Measurements from ENCODE around the gene ADPRS. TPM values are rescaled to one million over a fixed set of nuclear protein-coding genes. Genes with fewer than 3 reads are reported as not detected.

The ADPRS gene
- total RNA-seq, 4 donors from 2014 or later = 18.9 to 35.9 (median 29.7) TPM

GRCh38 chr1:36135330-36135667 is 46.6 kb downstream of the ADPRS start:
- TF ChIP-seq CTCF (IDR thresholded peaks at IDR 0.05; ENCODE audit: low read depth) = no peak

- no peak for TF ChIP-seq CTCF (IDR thresholded peaks at IDR 0.05; ENCODE audit: low read depth)
Measured at GRCh38 chr1:36135796-36136195, 47.1 kb downstream of the ADPRS start.

- no peak for TF ChIP-seq CTCF (IDR thresholded peaks at IDR 0.05; ENCODE audit: low read depth)
Measured at GRCh38 chr1:36136535-36136934, 47.8 kb downstream of the ADPRS start.

GRCh38 chr1:36137226-36137625 is 48.5 kb downstream of the ADPRS start:
- no peak for TF ChIP-seq CTCF (IDR thresholded peaks at IDR 0.05; ENCODE audit: low read depth)

GRCh38 chr1:36137776-36138175 is 49.1 kb downstream of the ADPRS start:
- no peak for TF ChIP-seq CTCF (IDR thresholded peaks at IDR 0.05; ENCODE audit: low read depth)

- TF ChIP-seq CTCF (IDR thresholded peaks at IDR 0.05; ENCODE audit: low read depth) = no peak
Measured at GRCh38 chr1:36139521-36139920, 50.8 kb downstream of the ADPRS start.

GRCh38 chr1:36142121-36142520 is 53.4 kb downstream of the ADPRS start:
- TF ChIP-seq CTCF (IDR thresholded peaks at IDR 0.05; ENCODE audit: low read depth) = no peak

GRCh38 chr1:36143424-36143823 is 54.7 kb downstream of the ADPRS start:
- TF ChIP-seq CTCF (IDR thresholded peaks at IDR 0.05; ENCODE audit: low read depth) = no peak
